CD4-positive, alpha-beta T cell treated with Interleukin-4 for 4 hours (primary cell): ENCODE measurements around the gene MMS22L.

ENCODE experiments used
- DNase-seq: peaks from one replicate; pipeline ENCODE4 v3.0.0-alpha.2; 2020

MMS22L gene

GRCh38 chr6:97282726-97283617, at the start of gene MMS22L:
MMS22L (minus strand) TSS chr6:97283216; CDS start chr6:97282477, 739 bp downstream.
- DNase-seq, result peak; percentile 93

- DNase-seq, result no peak
Measured at GRCh38 chr6:97322811-97323210, 39.8 kb upstream of the MMS22L start.

GRCh38 chr6:97322226-97322625, 39.2 kb upstream of the MMS22L start:
- DNase-seq, result no peak

- no peak for DNase-seq
Measured at GRCh38 chr6:97316978-97317377, 34.0 kb upstream of the MMS22L start.

- no peak for DNase-seq
Measured at GRCh38 chr6:97312241-97312640, 29.2 kb upstream of the MMS22L start.

- DNase-seq, result no peak
Measured at GRCh38 chr6:97306544-97307320, 23.7 kb upstream of the MMS22L start.

- no peak for DNase-seq
Measured at GRCh38 chr6:97305414-97306066, 22.5 kb upstream of the MMS22L start.

- no peak for DNase-seq
Measured at GRCh38 chr6:97304701-97305100, 21.7 kb upstream of the MMS22L start.

GRCh38 chr6:97294451-97294850, 11.4 kb upstream of the MMS22L start:
- DNase-seq, result no peak

- DNase-seq, result no peak
Measured at GRCh38 chr6:97293198-97293696, 10.2 kb upstream of the MMS22L start.

- no peak for DNase-seq
Measured at GRCh38 chr6:97292671-97293070, 9.7 kb upstream of the MMS22L start.

- no peak for DNase-seq
Measured at GRCh38 chr6:97291896-97292295, 8.9 kb upstream of the MMS22L start.

- DNase-seq, result no peak
Measured at GRCh38 chr6:97289332-97289731, 6.3 kb upstream of the MMS22L start.

- DNase-seq, result no peak
Measured at GRCh38 chr6:97288188-97288587, 5.2 kb upstream of the MMS22L start.

- DNase-seq, result no peak
Measured at GRCh38 chr6:97282238-97282725, 734 bp downstream of the MMS22L start.

GRCh38 chr6:97280766-97281165, 2.2 kb downstream of the MMS22L start:
- no peak for DNase-seq

- no peak for DNase-seq
Measured at GRCh38 chr6:97275804-97276203, 7.2 kb downstream of the MMS22L start.

GRCh38 chr6:97269821-97270220, 13.2 kb downstream of the MMS22L start:
- no peak for DNase-seq

- no peak for DNase-seq
Measured at GRCh38 chr6:97262676-97263075, 20.3 kb downstream of the MMS22L start.

GRCh38 chr6:97246842-97247241, 36.2 kb downstream of the MMS22L start:
- no peak for DNase-seq

- DNase-seq, result no peak
Measured at GRCh38 chr6:97240222-97240621, 42.8 kb downstream of the MMS22L start.

GRCh38 chr6:97231911-97232310, 51.1 kb downstream of the MMS22L start:
- DNase-seq, result no peak

- DNase-seq, result no peak
Measured at GRCh38 chr6:97222903-97223302, 60.1 kb downstream of the MMS22L start.
